GM18519 (cell line): ENCODE data around the gene BPI.
"Not testable (repeated sequence)": the region's sequence is repeated elsewhere in the genome, so short reads cannot be mapped to it uniquely, and the experiment has no call there.

ENCODE experiments used
- ATAC-seq: cut with Tn5 transposase; IDR thresholded peaks from one replicate; pipeline ENCODE4 v1.9.1; 2021; ENCODE audit warnings: mild to moderate bottlenecking, moderate library complexity; ENCODE audit not compliant: unreplicated experiment, low FRiP score

Gene BPI

GRCh38 chr20:38277285-38277684 is 26.7 kb upstream of the BPI start:
- no peak for ATAC-seq

- no peak for ATAC-seq
Observed at GRCh38 chr20:38277691-38278090, 26.3 kb upstream of the BPI start.

GRCh38 chr20:38278131-38278530 is 25.8 kb upstream of the BPI start:
- ATAC-seq, result no peak

GRCh38 chr20:38278763-38279162 is 25.2 kb upstream of the BPI start:
- no peak for ATAC-seq

- ATAC-seq, result not testable (repeated sequence)
Observed at GRCh38 chr20:38281176-38281915, 22.6 kb upstream of the BPI start.

- ATAC-seq, result no peak
Observed at GRCh38 chr20:38283236-38283635, 20.7 kb upstream of the BPI start.

GRCh38 chr20:38284066-38284650 is 19.8 kb upstream of the BPI start:
- not testable (repeated sequence) for ATAC-seq

GRCh38 chr20:38284893-38285444 is 19.0 kb upstream of the BPI start:
- no peak for ATAC-seq

GRCh38 chr20:38286586-38287531 is 17.1 kb upstream of the BPI start:
- no peak for ATAC-seq

GRCh38 chr20:38290829-38291814 is 12.8 kb upstream of the BPI start:
- ATAC-seq, result no peak

- ATAC-seq, result no peak
Observed at GRCh38 chr20:38291966-38292365, 12.0 kb upstream of the BPI start.

- ATAC-seq, result no peak
Observed at GRCh38 chr20:38293491-38294065, 10.4 kb upstream of the BPI start.

GRCh38 chr20:38294076-38294591 is 9.8 kb upstream of the BPI start:
- ATAC-seq, result no peak

GRCh38 chr20:38295811-38296210 is 8.1 kb upstream of the BPI start:
- ATAC-seq, result no peak

- no peak for ATAC-seq
Observed at GRCh38 chr20:38296433-38296832, 7.5 kb upstream of the BPI start.

- ATAC-seq, result no peak
Observed at GRCh38 chr20:38297916-38298674, 5.9 kb upstream of the BPI start.

- ATAC-seq, result no peak
Observed at GRCh38 chr20:38298768-38299288, 5.1 kb upstream of the BPI start.

- no peak for ATAC-seq
Observed at GRCh38 chr20:38299963-38300362, 4.0 kb upstream of the BPI start.
